ENCODE results near the gene TEDC1. TPM values are rescaled to one million over a fixed set of nuclear protein-coding genes. Genes with fewer than 3 reads are reported as not detected.
"Not testable (repeated sequence)": the region's sequence is repeated elsewhere in the genome, so short reads cannot be mapped to it uniquely, and the experiment has no call there.

TEDC1 gene
- total RNA-seq, 3 donors from 2014 or later, result 53.7 to 58.7 (median 57.8) TPM

DNA sequence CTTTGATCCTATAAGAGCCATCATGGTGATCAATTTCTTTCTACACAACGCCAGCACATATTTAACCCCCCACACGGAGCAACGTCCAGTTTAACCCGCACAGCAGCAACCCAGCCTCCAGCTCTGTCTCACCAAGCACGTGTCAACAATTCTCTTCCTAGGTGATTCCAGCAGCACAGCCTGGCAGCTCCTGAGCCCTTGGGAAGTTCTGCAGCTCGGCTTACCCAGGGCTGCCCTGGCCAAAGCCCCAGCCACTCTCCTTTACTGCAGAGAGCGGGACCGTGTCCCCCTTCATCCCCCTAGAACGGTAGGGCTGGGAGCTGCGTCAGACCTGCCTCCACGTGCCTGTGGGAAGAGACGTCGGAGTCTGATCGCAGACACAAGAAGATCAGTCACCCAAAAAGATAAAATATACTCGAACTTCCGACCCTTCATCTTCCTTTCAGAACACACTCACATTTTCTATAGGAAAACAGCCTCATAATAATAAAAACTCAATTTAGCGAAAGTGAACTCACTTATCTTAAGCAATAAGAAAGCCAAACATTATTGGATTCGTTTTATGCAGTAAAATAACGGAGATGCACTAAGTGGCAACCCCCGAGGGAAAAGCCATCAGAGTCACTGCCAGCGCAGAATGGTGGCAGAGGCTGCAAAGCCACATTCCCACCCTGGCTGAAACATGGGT lies 42.9 kb downstream of the TEDC1 start:
- DNase-seq (no peak), ATAC-seq (no peak)
- Mint-ChIP-seq H3K9me3 (no peaks in the 10 kb centered on the region), H3K4me3 (no peak overlapping the region), H3K4me1 (ENCODE audit: low read depth) (peaks cover 13% of the 10 kb centered on the region), H3K36me3 (ENCODE audit: insufficient read depth) (no peaks in the 10 kb centered on the region), H3K27me3 (ENCODE audit: low read depth) (no peaks in the 10 kb centered on the region)

DNA sequence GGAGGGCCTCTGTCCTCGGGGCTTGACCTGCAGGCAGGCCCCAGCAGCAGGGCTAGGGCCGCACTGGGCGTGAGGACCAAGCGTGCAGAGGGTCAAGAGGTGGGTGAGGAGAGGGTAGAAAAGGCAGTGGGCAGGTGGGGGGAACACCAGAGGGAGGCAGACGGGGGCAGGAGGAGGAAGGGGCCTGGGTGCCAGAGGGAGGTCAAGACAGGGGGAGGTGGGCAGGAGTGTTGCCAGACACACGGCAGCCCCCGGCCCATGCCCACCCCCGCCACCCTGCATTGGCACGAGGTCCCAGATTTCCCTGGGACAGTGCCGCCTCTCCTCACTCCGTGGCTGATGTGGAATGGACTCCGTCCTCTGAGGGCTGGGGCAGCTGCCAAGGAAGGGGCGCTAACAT lies 43.5 kb downstream of the TEDC1 start:
- ATAC-seq (no peak), DNase-seq (no peak)
- no peaks in the 10 kb centered on the region for H3K27me3 Mint-ChIP-seq (ENCODE audit: low read depth)
- H3K36me3 Mint-ChIP-seq (ENCODE audit: insufficient read depth), result no peaks in the 10 kb centered on the region
- H3K9me3 Mint-ChIP-seq, result no peaks in the 10 kb centered on the region
- no peak overlapping the region for H3K4me3 Mint-ChIP-seq
- peaks cover 9% of the 10 kb centered on the region for H3K4me1 Mint-ChIP-seq (ENCODE audit: low read depth)

DNA sequence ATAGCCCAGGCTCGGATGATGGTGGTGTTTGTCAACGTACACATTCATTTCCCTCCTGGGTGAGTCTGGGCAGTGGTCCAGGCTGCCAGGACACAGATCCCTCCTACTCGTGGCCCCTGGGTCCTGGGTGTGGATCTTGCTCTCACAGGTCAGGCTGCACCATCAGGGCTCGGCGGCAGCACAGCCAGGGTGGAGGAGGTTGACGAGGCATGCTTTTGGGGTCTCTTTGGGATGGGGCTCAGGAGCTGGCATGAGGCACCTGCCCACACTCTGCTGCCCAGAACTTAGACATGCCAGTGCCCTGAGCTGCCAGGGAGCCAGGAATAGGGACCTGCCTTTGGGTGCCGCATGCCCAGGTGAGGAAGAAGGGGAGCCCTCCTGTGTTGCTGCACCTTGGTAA lies 45.0 kb downstream of the TEDC1 start:
- no peak for DNase-seq
- no peak overlapping the region for H3K4me3 Mint-ChIP-seq
- H3K9me3 Mint-ChIP-seq, result no peaks in the 10 kb centered on the region
- no peaks in the 10 kb centered on the region for H3K36me3 Mint-ChIP-seq (ENCODE audit: insufficient read depth)
- H3K4me1 Mint-ChIP-seq (ENCODE audit: low read depth), result peaks cover 3% of the 10 kb centered on the region
- ATAC-seq, result no peak
- peaks cover 4% of the 10 kb centered on the region for H3K27me3 Mint-ChIP-seq (ENCODE audit: low read depth)

DNA sequence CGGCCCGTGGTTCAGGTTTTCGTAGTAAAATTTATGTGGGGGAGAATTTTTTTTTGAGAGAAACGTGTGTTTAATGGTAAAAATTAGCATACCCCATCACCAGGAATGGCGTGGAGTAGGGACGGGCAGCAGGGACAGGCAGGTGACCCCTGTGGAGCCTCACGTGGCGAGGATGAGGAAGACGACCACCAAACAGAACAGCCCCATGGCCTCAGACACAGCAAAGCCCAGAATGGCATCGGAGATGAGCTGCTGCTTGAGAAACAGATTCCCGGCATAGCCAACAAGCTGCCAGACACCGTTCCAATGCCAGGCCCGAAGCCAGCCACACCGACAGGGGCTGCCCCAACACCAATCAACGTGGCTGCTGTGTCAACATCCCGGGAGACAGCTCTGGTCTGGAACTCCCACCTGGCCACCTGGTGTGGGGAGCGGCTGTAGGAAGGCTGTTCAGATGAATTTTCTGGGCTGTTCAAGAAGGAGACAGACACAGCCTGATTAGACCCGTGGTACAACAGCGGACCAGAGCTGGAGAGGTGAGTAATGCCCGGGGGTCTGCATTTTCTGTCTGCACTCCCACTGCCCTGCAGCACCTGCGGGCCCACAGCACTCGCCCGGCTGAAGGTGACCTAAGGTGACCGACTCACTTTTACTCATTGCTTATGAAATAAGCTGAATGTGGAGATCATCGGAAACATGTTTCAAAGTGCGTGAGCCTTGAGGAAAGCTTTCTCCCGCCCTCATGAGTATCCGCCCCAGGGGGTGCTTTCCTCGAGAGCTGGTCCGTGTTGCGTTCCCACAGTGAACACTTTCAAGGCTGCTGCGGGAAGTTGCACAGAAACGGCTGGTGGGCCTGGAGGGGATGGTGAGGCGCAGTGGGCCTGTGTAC lies 45.9 kb downstream of the TEDC1 start:
- Mint-ChIP-seq H3K36me3 (ENCODE audit: insufficient read depth) (no peaks in the 10 kb centered on the region), H3K4me3 (no peak overlapping the region), H3K4me1 (ENCODE audit: low read depth) (peaks cover 3% of the 10 kb centered on the region), H3K9me3 (no peaks in the 10 kb centered on the region), H3K27me3 (ENCODE audit: low read depth) (peaks cover 13% of the 10 kb centered on the region)
- no peak for ATAC-seq
- DNase-seq, result no peak

DNA sequence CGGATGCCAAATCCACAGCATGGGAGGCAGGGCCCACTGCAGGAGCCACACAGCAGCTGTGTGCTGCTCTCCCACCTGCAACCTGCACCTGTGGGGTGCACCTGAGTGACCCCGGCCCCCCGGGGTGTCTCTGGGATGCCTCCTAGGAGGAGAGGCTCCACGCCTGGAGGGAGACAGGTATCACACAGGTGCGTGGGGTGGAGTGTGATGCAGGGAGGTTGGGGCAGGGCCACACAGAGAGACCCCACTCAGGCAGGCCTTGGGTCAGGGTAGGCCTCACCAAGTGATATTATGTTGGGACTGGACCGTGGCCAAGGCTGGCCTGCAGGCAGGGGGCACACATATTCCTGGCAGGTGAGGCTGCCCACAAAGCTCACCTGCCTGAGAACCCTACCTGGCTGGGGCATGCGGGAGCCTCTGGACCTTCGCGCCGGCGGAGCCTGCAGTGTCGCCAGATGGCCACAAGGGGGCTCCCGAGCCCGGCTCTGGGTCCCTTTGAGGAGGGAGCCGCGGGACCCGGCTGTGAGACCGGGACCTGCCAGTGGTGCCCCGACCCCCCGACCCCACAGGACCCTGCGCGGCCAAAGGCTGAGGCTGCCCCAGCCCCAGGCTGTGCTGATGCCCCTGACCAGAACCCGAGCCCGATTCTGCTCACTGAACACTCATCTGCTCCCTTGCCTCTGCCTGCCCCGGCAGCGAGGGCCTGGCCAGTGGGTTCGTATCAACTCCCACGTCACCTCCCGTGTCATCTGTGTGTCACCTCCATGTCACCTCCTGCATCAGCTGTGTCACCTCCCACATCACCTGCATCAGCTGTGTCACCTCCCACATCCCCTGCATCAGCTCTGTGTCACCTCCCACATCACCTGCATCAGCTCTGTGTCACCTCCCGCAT lies 46.8 kb downstream of the TEDC1 start:
- H3K36me3 Mint-ChIP-seq (ENCODE audit: insufficient read depth), result no peaks in the 10 kb centered on the region
- peak; percentile 73 for DNase-seq
- H3K9me3 Mint-ChIP-seq, result peaks cover 4% of the 10 kb centered on the region
- peaks cover 13% of the 10 kb centered on the region for H3K27me3 Mint-ChIP-seq (ENCODE audit: low read depth)
- peaks cover under 1% of the 10 kb centered on the region for H3K4me1 Mint-ChIP-seq (ENCODE audit: low read depth)
- H3K4me3 Mint-ChIP-seq, result no peak overlapping the region
- ATAC-seq, result peak; percentile 84 to 85

DNA sequence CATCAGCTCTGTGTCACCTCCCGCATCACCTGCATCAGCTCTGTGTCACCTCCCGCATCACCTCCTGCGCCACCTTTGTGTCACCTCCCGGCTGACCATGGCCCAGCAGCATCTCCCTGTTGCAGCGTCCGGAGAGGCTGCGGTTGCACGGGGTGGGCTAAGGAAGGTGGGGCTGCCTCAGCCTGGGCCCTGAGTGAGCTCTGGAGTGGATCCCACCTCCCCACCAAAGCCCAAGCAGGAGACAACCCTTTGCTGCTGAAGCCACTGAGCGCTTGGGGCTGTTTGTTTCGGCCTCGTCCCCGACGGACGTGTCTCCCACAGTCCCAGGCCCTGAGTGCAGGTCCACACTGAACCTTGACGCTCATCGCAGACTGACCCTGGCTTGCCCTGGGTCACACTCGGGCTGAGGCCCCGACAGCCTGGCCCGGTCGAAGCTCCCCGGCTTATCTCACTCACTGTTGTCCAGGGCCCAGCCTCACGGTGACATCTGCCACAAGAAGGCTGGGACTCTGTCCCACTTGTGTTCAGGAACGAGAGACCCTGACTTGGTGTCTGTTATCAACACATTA lies 47.5 kb downstream of the TEDC1 start:
- H3K27me3 Mint-ChIP-seq (ENCODE audit: low read depth), result peaks cover 13% of the 10 kb centered on the region
- no peak overlapping the region for H3K4me3 Mint-ChIP-seq
- H3K36me3 Mint-ChIP-seq (ENCODE audit: insufficient read depth), result no peaks in the 10 kb centered on the region
- H3K4me1 Mint-ChIP-seq (ENCODE audit: low read depth), result no peaks in the 10 kb centered on the region
- H3K9me3 Mint-ChIP-seq, result peaks cover 9% of the 10 kb centered on the region
- ATAC-seq (no peak), DNase-seq (no peak)

DNA sequence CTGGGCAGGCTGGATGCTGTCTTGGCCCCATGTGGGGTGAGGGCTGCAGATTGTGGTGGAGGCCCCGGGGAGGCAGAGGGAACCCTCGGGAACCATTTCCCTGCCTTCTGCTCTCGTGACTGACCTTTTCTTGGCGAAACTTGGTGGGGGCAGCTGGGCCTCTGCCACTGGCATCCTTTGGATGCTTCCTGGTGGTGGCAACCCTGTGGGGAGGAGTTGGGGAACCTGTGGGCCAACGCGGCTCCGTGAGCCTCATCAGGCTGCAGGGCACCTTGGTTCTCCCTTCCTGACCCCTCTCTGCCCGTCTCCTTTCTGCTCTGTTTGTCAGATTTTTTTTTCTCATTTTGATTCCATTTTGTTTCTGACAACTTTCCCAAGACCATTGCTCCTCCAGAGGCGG lies 49.8 kb downstream of the TEDC1 start:
- ATAC-seq (no peak), DNase-seq (no peak)
- Mint-ChIP-seq H3K27me3 (ENCODE audit: low read depth) (peaks cover 13% of the 10 kb centered on the region), H3K36me3 (ENCODE audit: insufficient read depth) (no peaks in the 10 kb centered on the region), H3K4me1 (ENCODE audit: low read depth) (no peaks in the 10 kb centered on the region), H3K4me3 (no peak overlapping the region), H3K9me3 (peaks cover 11% of the 10 kb centered on the region)

DNA sequence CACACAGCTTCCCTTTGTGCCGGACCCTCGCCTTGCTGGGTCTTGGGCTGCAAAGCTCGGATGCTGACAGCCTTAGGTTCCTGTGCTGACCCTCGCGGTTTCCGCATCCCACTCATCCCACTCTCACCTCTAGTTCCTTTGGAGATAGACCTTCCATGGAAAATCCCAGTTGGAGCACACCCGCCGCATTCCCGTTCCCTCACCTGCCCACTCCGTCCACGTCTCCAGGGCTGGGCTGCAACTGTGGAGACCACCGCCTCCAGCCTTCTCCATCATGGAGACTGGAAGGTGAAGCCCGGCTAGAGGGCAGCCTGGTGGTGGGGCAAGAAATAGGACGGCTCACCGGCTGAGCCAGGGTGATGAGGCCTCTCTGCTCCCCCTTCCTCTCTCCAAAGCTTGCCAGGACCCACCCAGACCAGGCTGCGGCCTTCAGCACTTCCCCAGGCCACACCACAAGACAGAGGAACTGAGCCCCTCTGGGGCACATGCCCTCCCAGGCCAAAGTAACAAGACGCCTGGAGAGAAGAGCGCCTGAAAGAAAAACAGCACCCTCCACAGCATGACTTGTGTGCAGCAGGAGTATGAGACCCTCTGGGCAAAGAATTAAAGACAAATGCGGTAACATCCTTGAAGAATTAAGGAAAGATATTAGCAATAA lies 50.3 kb downstream of the TEDC1 start:
- Mint-ChIP-seq H3K36me3 (ENCODE audit: insufficient read depth) (no peaks in the 10 kb centered on the region), H3K27me3 (ENCODE audit: low read depth) (peaks cover 13% of the 10 kb centered on the region), H3K4me1 (ENCODE audit: low read depth) (no peaks in the 10 kb centered on the region), H3K4me3 (no peak overlapping the region), H3K9me3 (peaks cover 11% of the 10 kb centered on the region)
- ATAC-seq (no peak), DNase-seq (no peak)

DNA sequence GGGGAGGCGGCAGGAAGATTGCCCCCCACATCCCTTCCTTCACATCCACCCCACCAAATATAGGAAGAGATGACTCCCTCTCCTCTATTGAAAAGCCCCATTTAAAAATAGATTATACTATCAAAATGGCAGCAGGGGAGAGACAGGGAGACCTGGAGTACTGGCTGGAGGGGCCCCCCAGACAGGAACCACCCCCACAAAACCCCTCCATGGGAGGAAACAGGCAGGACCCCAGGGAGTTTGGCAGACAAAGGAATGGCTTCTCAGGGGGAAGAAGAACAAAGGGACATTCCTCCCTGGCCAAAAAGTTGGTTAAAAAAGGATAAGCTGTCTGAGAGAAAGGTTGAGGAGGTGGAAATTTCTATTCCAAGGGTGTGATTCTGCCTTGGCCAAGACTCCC lies 54.6 kb downstream of the TEDC1 start:
- not testable (repeated sequence) for ATAC-seq; DNase-seq; H3K4me3 Mint-ChIP-seq; H3K36me3 Mint-ChIP-seq (ENCODE audit: insufficient read depth); H3K4me1 Mint-ChIP-seq (ENCODE audit: low read depth)
- Mint-ChIP-seq H3K27me3 (ENCODE audit: low read depth) (peaks cover 16% of the 10 kb centered on the region), H3K9me3 (peaks cover 11% of the 10 kb centered on the region)

DNA sequence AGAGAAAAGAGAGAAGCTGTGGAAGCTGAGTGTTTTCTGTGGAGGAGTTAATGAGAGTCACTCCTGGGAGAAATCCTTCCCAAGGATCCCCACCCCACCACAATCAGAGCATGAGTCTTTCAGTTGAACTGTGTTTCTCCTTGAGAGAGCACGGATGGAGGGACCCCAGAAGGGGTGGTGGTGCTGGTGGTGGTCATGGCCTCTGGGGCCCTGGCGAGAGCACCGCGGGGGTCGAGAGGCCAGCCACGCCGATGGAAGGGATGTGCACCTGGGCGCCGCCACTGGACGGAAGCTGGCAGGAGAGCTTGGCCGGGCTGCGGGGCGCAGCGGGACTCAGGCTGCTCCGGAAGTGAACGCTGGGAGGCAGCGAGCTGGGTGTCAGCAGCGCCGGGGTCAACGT lies 55.4 kb downstream of the TEDC1 start:
- not testable (repeated sequence) for H3K4me3 Mint-ChIP-seq; H3K36me3 Mint-ChIP-seq (ENCODE audit: insufficient read depth); H3K4me1 Mint-ChIP-seq (ENCODE audit: low read depth); DNase-seq; ATAC-seq
- H3K27me3 Mint-ChIP-seq (ENCODE audit: low read depth), result peaks cover 11% of the 10 kb centered on the region
- peaks cover 11% of the 10 kb centered on the region for H3K9me3 Mint-ChIP-seq

DNA sequence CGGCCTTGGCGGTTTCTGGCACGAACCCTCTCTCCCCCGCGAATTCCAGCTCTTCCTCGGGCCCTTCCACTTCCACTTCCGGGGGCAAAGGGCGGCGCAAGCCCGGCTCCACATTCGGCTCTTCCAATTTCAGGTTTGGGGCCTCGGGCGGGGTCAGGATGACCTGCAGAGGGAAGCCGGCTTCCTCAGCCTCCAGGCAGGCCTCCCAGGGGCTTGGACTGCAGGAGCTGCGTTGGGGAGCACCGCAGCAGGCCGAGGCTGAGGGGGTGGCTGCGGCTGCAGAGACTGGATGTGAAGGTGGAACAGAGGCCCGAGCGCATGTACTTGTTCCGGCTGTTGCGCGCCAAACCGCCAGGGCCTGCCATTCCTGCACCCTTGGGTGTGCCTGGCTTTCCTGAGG lies 56.0 kb downstream of the TEDC1 start:
- H3K27me3 Mint-ChIP-seq (ENCODE audit: low read depth); ATAC-seq; H3K36me3 Mint-ChIP-seq (ENCODE audit: insufficient read depth); H3K4me3 Mint-ChIP-seq; DNase-seq; H3K4me1 Mint-ChIP-seq (ENCODE audit: low read depth): not testable (repeated sequence)
- H3K9me3 Mint-ChIP-seq, result peaks cover 11% of the 10 kb centered on the region

DNA sequence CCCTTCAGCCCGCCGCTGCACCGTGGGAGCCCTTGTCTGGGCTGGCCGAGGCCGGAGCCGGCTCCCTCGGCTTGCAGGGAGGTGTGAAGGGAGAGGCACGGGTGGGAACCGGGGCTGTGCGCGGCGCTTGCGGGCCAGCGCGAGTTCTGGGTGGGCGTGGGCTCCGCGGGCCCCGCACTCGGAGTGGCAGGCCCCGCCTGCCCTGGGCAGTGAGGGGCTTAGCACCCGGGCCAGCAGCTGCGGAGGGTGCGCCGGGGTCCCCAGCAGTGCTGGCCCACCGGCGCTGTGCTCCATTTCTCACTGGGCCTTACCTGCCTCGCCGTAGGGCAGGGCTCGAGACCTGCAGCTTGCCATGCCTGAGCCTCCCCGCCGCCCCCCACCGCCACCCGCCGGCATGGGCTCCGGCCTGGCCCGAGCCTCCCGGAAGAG lies 56.7 kb downstream of the TEDC1 start:
- Mint-ChIP-seq H3K36me3 (ENCODE audit: insufficient read depth) (no peaks in the 10 kb centered on the region), H3K4me3 (no peak overlapping the region), H3K9me3 (peaks cover 8% of the 10 kb centered on the region), H3K4me1 (ENCODE audit: low read depth) (no peaks in the 10 kb centered on the region), H3K27me3 (ENCODE audit: low read depth) (peaks cover 5% of the 10 kb centered on the region)
- ATAC-seq, result no peak
- DNase-seq, result no peak
